HepG2 (cell line): Measurements from ENCODE around the gene FUOM. TPM values are rescaled to one million over a fixed set of nuclear protein-coding genes. Genes with fewer than 3 reads are reported as not detected.

Source experiments
- BRD4 ChIP-seq: sonication (generic); formaldehyde crosslinking; IDR thresholded peaks from 2 replicates; pipeline ENCODE4 v1.4.0; 2020; ENCODE audit warnings: missing genetic modification reagents
- CCAR2 ChIP-seq: fragments of 200-400 bp; formaldehyde crosslinking; optimal IDR thresholded peaks from 2 replicates; pipeline ENCODE3; 2018; ENCODE audit warnings: low read depth, mild to moderate bottlenecking, low read length, moderate library complexity
- DBP ChIP-seq: sonication (generic); formaldehyde crosslinking; IDR thresholded peaks from 2 replicates; pipeline ENCODE4 v1.4.0; 2020; ENCODE audit warnings: missing genetic modification reagents; ENCODE audit errors: not compliant biosample characterization
- DMAP1 ChIP-seq: IDR thresholded peaks from 2 replicates; pipeline ENCODE4 v1.6.1; 2016
- E2F1 ChIP-seq: sonication (generic); formaldehyde crosslinking; IDR thresholded peaks from 2 replicates; pipeline ENCODE4 v1.5.0; 2020; ENCODE audit warnings: missing genetic modification reagents
- GATAD2A ChIP-seq: IDR thresholded peaks from 2 replicates; pipeline ENCODE4 v1.6.1; 2016
- HDAC6 ChIP-seq: fragments of 200-600 bp; sonication (generic); IDR thresholded peaks from 2 replicates; pipeline ENCODE4 v1.7.0; 2017; ENCODE audit warnings: mild to moderate bottlenecking, antibody characterized with exemption, low read length, low read depth
- LCORL ChIP-seq, 2 experiments: fragments of 450-650 bp in 1 of 2; sonication (generic) in 1 of 2; formaldehyde crosslinking in 1 of 2; IDR thresholded peaks; 2 replicates each; pipeline versions ENCODE4 v1.5.0 to v1.6.1; 2017 to 2020; ENCODE audit warnings: antibody characterized with exemption in 1 of 2, missing genetic modification reagents in 1 of 2
- ONECUT2 ChIP-seq: sonication (generic); formaldehyde crosslinking; IDR thresholded peaks from 2 replicates; pipeline ENCODE4 v1.4.0; 2020; ENCODE audit warnings: missing genetic modification reagents
- PCBP1 ChIP-seq: fragments of 200-400 bp; formaldehyde crosslinking; IDR thresholded peaks from 2 replicates; pipeline ENCODE4 v1.6.1; 2017; ENCODE audit warnings: mild to moderate bottlenecking, low read depth, low read length, borderline replicate concordance
- POGK ChIP-seq: sonication (generic); formaldehyde crosslinking; conservative IDR thresholded peaks from 2 replicates; pipeline ENCODE4 v1.8.0; 2022; ENCODE audit warnings: mild to moderate bottlenecking, moderate library complexity, missing genetic modification reagents
- SCMH1 ChIP-seq: sonication (generic); formaldehyde crosslinking; IDR thresholded peaks from 2 replicates; pipeline ENCODE4 v1.9.0; 2021; ENCODE audit warnings: missing genetic modification reagents, mild to moderate bottlenecking, borderline replicate concordance
- SMARCE1 ChIP-seq: fragments of 450-650 bp; IDR thresholded peaks from 2 replicates; pipeline ENCODE4 v1.6.1; 2017; ENCODE audit warnings: borderline replicate concordance
- SRSF1 ChIP-seq: fragments of 200-400 bp; formaldehyde crosslinking; optimal IDR thresholded peaks from 2 replicates; pipeline ENCODE3; 2017; ENCODE audit warnings: mild to moderate bottlenecking, low read depth, low read length, moderate library complexity
- STAG1 ChIP-seq: sonication (generic); formaldehyde crosslinking; IDR thresholded peaks from 2 replicates; pipeline ENCODE4 v1.4.0; 2020; ENCODE audit warnings: missing genetic modification reagents
- THYN1 ChIP-seq: sonication (generic); formaldehyde crosslinking; IDR thresholded peaks from 2 replicates; pipeline ENCODE4 v1.8.1; 2023; ENCODE audit warnings: low read depth, mild to moderate bottlenecking, moderate library complexity, missing genetic modification reagents, borderline replicate concordance
- YEATS4 ChIP-seq: sonication (generic); formaldehyde crosslinking; IDR thresholded peaks from 2 replicates; pipeline ENCODE4 v1.4.0; 2020; ENCODE audit warnings: missing genetic modification reagents, borderline replicate concordance
- ZBTB46 ChIP-seq: sonication (generic); formaldehyde crosslinking; IDR thresholded peaks from 2 replicates; pipeline ENCODE4 v1.4.0; 2020; ENCODE audit warnings: mild to moderate bottlenecking, missing genetic modification reagents, borderline replicate concordance
- ZBTB7B ChIP-seq: sonication (generic); formaldehyde crosslinking; IDR thresholded peaks from 2 replicates; pipeline ENCODE4 v1.4.0; 2020; ENCODE audit warnings: missing genetic modification reagents
- ZFYVE20 ChIP-seq: sonication (generic); formaldehyde crosslinking; IDR thresholded peaks from 2 replicates; pipeline ENCODE4 v1.8.0; 2023; ENCODE audit warnings: low read depth, mild to moderate bottlenecking, moderate library complexity, missing genetic modification reagents, borderline replicate concordance
- ZKSCAN5 ChIP-seq: sonication (generic); formaldehyde crosslinking; IDR thresholded peaks from 2 replicates; pipeline ENCODE4 v1.5.1; 2020; ENCODE audit warnings: mild to moderate bottlenecking, missing genetic modification reagents
- ZNF331 ChIP-seq: sonication (generic); formaldehyde crosslinking; IDR thresholded peaks from 2 replicates; pipeline ENCODE4 v1.4.0; 2020; ENCODE audit warnings: missing genetic modification reagents
- ZNF629 ChIP-seq: sonication (generic); formaldehyde crosslinking; conservative IDR thresholded peaks from 2 replicates; pipeline ENCODE4 v1.5.0; 2020; ENCODE audit warnings: missing genetic modification reagents
- ZNF737 ChIP-seq: sonication (generic); formaldehyde crosslinking; IDR thresholded peaks from 2 replicates; pipeline ENCODE4 v1.5.0; 2020; ENCODE audit warnings: missing genetic modification reagents, mild to moderate bottlenecking, borderline replicate concordance
- ZNF746 ChIP-seq: sonication (generic); formaldehyde crosslinking; IDR thresholded peaks from 2 replicates; pipeline ENCODE4 v1.8.0; 2022; ENCODE audit warnings: mild to moderate bottlenecking, missing genetic modification reagents
- ZNF768 ChIP-seq: sonication (generic); formaldehyde crosslinking; IDR thresholded peaks from 2 replicates; pipeline ENCODE4 v1.4.0; 2020; ENCODE audit warnings: missing genetic modification reagents
- polyA plus RNA-seq, 8 experiments: library from polyadenylated mRNA; depleted of rRNA in 3 of 8; stranded (reverse) in 7 of 8; unstranded in 1 of 8; fragments of >200 nt; fragmentation: Illumina TruSeq in 4 of 8; extraction: Trizol in 4 of 8; gene quantifications; 2 replicates each; pipeline versions ENCODE4 v1.2.1 to v1.2.3, GENCODE V29; 2011 to 2016; ENCODE audit warnings: low read depth in 4 of 8, missing spikeins in 1 of 8, mixed read lengths in 1 of 8; ENCODE audit not compliant: insufficient read depth in 1 of 8
- total RNA-seq, 5 experiments: library from RNA; depleted of rRNA; stranded (reverse); fragments of >200 nt; fragmentation: Illumina TruSeq; extraction: Trizol; gene quantifications; 2 replicates each; pipeline ENCODE4 v1.2.3, GENCODE V29; 2016; ENCODE audit warnings: low read depth in 1 of 5

FUOM gene
- total and polyA plus RNA-seq, 2 of the 13 experiments (the other 11 are each of a cell fraction or from before 2014, with no cell fraction given) = 27.5 to 60.4 TPM

GRCh38 chr10:133358162-133358924, 524 bp upstream of the FUOM start (continued):
- TF ChIP-seq STAG1 = no peak
- TF ChIP-seq ZNF746 (CRISPR knock-in tag) = no peak
- no peak for TF ChIP-seq ZNF629 (CRISPR knock-in tag)
- TF ChIP-seq GATAD2A (CRISPR knock-in tag) = peak; percentile 39; the same call in 1 of the 2 replicates
- TF ChIP-seq YEATS4 (CRISPR knock-in tag) = peak; percentile 63; the same call in 1 of the 2 replicates
- TF ChIP-seq LCORL (IDR thresholded peaks at IDR 0.05) = no peak
- TF ChIP-seq LCORL (CRISPR knock-in tag; IDR thresholded peaks at IDR 0.05) = peak; percentile 50; the same call in 1 of the 2 replicates
- TF ChIP-seq ZNF768 (CRISPR knock-in tag) = no peak
- no peak for TF ChIP-seq PCBP1
- TF ChIP-seq CCAR2 = no peak
- TF ChIP-seq ZFYVE20 = no peak
- no peak for TF ChIP-seq ZKSCAN5 (CRISPR knock-in tag)
- TF ChIP-seq ZNF737 (CRISPR knock-in tag) = 0 out of 2 replicates have a peak, but pooled peaks have one; percentile 59
- no peak for TF ChIP-seq BRD4 (CRISPR knock-in tag)
- TF ChIP-seq ZBTB46 (CRISPR knock-in tag) = no peak
- TF ChIP-seq HDAC6 = no peak
- TF ChIP-seq ZBTB7B (CRISPR knock-in tag) = peak; percentile 39; the same call in 1 of the 2 replicates
- no peak for TF ChIP-seq SCMH1
- no peak for TF ChIP-seq SMARCE1
- no peak for TF ChIP-seq ZNF331 (CRISPR knock-in tag)
- TF ChIP-seq SRSF1 = no peak
- TF ChIP-seq E2F1 = no peak
- TF ChIP-seq DMAP1 (CRISPR knock-in tag) = no peak
- no peak for TF ChIP-seq ONECUT2 (CRISPR knock-in tag)
- TF ChIP-seq DBP (CRISPR knock-in tag) = no peak
- TF ChIP-seq POGK (CRISPR knock-in tag) = peak; percentile 62; the same call in 1 of the 2 replicates
- no peak for TF ChIP-seq THYN1
